GM20000 (cell line): ENCODE measurements around the gene HHEX.

Experiments used
- DNase-seq: peaks from one replicate; pipeline ENCODE4 v3.0.0; 2012; ENCODE audit warnings: low spot score
- TF ChIP-seq, protein P1 (sequence below): IDR thresholded peaks from 2 replicates; pipeline ENCODE4 v1.5.1; 2012; ENCODE audit warnings: mild to moderate bottlenecking, control low read depth; ENCODE audit errors: extremely low read depth, missing control alignments

The HHEX gene

DNA sequence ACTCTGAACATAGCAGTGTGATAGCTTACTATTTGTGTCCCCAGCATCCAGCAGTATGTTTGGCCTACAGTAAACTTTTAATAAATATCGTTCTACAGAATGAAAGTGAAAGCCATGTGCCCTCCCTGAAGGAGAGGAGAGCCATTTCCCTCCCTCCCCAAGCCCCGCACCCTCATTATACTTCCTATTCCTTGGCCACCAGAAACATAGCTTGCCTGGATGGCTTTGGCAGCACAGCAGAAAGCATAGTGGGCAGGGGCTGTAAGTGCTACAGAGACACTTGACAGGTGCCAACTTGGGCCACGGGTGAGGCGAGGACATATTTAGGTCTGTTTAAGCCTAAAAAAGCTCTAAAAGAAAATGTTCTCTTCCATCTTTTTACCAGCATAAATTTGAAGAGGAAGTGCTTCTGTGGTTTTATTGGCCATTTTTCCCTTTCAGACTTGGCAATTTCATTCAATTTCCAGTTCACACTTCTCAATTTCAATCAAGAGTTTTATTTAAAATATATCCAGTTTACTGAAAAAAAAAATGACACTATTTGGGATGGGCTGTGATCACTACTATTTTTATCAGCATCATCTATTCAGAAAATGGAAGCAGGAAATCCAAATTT is 12.7 kb downstream of the HHEX start:
- TF ChIP-seq, protein P1, sequence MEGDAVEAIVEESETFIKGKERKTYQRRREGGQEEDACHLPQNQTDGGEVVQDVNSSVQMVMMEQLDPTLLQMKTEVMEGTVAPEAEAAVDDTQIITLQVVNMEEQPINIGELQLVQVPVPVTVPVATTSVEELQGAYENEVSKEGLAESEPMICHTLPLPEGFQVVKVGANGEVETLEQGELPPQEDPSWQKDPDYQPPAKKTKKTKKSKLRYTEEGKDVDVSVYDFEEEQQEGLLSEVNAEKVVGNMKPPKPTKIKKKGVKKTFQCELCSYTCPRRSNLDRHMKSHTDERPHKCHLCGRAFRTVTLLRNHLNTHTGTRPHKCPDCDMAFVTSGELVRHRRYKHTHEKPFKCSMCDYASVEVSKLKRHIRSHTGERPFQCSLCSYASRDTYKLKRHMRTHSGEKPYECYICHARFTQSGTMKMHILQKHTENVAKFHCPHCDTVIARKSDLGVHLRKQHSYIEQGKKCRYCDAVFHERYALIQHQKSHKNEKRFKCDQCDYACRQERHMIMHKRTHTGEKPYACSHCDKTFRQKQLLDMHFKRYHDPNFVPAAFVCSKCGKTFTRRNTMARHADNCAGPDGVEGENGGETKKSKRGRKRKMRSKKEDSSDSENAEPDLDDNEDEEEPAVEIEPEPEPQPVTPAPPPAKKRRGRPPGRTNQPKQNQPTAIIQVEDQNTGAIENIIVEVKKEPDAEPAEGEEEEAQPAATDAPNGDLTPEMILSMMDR = no peak
- no peak for DNase-seq

DNA sequence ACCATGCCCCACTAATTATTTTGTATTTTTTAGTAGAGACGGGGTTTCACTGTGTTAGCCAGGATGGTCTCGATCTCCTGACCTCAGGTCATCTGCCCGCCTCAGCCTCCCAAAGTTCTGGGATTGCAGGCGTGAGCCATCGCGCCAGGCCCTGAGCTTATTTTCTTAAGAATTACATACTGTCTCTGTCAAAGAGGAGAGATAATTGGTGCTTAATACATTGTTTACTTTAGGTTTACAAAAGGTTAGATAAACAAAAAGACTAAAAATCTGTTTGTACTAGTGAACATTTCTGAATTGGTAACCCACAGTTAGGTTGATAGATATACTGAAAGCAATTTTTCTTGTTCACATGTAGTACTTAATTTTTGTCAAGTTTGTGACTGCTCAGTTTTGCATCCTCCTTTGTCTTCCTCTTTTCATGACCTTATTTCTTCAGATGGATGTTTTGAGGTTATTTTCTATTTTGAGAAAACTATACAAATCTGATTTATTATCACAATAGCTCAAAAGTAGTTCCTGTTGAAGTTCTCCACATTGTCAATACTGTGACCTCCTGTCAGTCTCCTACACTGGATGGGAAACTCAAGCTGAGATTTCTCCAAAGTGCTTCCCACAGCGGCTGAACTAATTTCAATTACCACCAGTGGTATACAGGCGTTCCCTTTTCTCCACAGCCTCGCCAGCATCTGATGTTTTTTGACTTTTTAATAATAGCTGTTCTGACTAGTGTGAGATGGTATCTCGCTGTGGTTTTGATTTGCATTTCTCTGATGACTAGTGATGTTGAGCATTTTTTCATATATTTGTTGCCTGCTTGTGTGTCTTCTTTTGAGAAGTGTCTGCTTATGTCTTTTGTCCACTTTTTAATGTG is 22.5 kb downstream of the HHEX start:
- TF ChIP-seq, protein P1 = no peak
- DNase-seq = no peak

DNA sequence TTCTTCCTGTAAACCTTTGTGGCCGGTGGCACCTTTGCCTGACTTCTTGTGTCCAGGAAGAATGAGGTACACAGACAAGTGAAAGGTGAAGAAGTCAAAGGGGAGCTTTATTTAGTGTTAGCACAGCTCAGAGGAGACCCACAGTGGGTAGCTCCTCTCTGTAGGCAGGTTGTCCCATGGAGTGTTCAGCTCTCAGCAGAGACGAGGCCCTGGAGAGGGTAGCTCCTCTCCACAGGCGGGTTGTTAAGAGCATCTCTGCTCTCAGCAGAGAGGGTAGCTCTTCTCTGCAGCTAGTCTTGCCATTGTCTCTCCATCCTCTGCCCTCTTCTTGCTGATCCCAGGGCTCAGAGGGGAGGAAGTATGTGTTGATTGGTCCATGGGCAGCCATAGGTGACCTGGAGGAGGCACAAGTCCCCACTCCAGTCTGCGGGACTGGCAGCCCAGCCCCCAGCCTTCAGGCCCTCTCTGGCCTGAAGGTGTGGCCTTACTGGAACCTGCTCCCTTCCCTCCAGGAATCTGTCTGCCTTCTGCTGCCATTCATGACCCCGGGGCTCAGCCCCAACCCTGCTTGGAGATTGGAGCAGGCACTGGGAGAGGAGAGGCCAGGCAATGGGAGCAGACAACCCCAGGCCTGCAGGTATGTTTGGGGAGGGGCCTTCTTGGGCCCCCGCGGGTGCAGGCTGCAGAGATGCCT is 24.5 kb downstream of the HHEX start:
- no peak for DNase-seq
- TF ChIP-seq, protein P1 = no peak

DNA sequence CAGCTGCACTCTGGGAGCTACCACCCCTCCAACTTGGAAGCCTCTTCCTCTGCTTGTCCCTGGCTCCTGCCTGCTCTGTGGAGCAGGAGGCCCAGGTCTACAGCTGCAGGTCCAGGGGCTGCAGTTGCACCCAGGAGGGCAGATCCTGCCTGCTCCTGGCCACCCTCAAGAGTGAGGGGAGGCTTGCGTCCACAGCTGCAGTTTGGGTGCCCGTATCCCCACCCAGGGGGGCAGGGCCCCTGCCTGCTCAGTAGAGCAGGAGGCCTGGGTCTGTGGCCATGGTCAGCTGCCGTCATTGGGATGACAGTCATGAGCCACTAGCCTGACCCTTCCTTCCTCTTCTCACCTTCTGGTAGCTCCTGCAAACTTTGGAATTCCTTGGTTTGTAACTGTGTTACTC is 25.1 kb downstream of the HHEX start:
- DNase-seq = no peak
- TF ChIP-seq, protein P1 = no peak

DNA sequence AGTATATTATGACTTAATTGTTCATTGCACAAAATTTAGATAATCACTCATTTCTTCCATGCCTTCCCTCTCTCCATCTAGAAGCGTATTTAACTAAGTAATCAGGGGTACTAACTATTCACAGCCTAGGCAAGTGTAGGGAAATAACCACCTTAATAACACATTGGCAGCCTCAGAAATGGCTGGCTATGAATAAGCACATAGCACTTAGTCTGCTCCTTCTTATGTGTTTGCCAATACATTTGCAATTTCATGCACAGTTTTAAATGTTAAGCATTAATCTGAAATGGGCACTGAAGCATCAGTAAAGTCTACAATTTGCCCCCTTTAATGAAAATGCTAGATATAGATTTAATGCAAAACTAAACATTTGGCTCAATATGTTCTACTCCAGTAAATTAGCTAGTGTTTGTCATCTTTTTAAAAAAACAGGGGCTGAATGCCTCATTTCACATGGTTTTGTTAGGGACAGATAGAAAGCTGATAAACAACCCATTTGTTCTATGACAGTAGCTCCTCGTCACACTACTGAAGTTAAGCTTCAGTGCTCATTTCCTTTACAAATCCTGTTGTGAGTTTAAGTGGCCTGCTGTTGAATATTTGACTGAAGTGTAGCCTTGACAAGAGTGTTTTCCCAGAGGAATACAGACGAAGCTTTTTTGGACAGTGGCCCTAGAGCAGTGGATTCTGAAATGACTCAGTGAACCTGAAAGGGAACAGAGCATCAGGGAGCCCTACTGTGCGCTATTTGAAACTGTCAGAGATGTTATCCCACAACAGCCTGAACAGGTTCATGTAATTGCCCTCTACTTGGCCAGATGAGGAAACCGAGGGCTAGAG is 30.5 kb downstream of the HHEX start:
- DNase-seq = no peak
- TF ChIP-seq, protein P1 = no peak

DNA sequence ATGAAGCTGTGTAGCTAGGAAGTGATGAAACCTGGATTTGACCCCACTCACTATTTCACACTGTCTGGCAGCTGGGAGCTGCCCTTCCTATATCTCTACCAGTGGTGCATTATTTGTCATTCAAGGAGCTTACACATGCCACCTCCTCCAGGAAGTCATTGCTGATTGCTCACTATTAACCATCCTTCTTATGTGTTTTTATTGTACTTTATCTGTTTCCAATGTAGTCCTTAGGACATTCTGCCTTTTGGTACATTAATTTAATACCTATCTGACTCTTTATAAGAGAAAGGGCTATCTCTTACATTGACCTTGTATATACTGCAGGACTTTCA is 31.0 kb downstream of the HHEX start:
- TF ChIP-seq, protein P1 = no peak
- DNase-seq = no peak

DNA sequence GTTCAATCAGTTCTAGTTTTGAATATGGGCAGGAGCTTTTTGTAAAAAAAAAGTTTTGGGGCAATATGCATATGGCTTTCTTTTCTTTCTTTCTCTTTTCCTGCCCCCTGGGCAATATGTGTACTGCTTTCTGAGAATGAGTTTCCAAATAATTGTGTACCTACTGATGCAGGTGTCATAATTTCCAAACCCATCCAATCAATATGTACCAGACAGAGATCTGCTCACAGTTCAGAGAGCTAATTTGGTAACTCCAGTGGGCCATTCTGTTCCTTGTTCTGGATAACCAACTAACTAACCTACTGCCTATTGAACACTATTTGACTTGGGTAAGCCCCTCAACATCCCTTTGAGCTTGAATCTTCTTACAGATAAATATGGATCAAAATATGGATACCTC is 32.6 kb downstream of the HHEX start:
- no peak for DNase-seq
- TF ChIP-seq, protein P1 = no peak
